NCI-H510A treated with DMSO at 0.1 percent for 48 hours (cell line): Measurements from ENCODE around the gene KCNK15.

Experiments used
- DNase-seq: peaks from one replicate; lab custom pipeline; 2025; lab: John Stamatoyannopoulos, UW

Gene KCNK15

DNA sequence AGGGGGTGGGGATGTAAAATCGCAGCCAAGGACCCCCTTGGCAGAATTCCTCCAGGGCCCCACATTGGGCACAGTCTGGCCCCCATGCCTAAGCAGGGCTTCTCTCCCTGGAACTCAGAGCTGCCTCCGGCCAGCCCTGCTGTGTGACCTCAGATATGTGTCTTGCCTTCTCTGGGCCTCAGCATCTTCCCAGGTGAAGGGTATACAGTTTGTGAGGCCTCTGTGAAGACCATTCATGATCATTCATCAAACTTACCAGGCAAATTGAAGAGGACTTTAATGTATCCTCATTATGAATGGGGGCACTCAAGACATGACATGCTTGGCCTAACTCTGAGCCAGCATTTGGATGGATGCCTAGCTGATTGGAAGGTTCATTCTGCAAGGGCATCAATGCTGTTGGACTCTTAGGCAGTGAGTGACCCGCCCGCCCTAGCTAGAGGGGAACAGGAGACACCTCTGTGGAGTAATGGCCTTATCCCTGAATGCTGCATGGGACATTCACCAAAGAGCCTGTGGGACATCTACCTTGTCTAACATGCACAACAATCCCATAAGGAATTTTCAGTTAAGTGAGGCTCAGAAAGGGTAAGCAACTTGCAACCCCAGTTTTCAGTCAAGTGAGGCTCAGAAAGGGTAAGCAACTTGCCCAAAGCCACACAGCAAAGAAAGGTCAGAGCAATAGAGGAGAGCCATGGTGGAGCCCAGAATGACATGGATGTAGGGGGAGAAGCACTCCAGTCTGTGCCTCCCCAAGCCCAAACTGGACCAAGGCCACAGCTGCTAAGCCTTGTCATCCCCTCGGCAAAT lies 30.0 kb upstream of the KCNK15 start:
- no peak for DNase-seq

GRCh38 chr20:44716309-44717106 lies 29.2 kb upstream of the KCNK15 start:
- DNase-seq: no peak

GRCh38 chr20:44717986-44718385 lies 27.7 kb upstream of the KCNK15 start:
- DNase-seq: no peak

- no peak for DNase-seq
These were observed 25.8 kb upstream of the KCNK15 start for GRCh38 chr20:44719841-44720240.

GRCh38 chr20:44720621-44720996 lies 25.1 kb upstream of the KCNK15 start:
- no peak for DNase-seq

DNA sequence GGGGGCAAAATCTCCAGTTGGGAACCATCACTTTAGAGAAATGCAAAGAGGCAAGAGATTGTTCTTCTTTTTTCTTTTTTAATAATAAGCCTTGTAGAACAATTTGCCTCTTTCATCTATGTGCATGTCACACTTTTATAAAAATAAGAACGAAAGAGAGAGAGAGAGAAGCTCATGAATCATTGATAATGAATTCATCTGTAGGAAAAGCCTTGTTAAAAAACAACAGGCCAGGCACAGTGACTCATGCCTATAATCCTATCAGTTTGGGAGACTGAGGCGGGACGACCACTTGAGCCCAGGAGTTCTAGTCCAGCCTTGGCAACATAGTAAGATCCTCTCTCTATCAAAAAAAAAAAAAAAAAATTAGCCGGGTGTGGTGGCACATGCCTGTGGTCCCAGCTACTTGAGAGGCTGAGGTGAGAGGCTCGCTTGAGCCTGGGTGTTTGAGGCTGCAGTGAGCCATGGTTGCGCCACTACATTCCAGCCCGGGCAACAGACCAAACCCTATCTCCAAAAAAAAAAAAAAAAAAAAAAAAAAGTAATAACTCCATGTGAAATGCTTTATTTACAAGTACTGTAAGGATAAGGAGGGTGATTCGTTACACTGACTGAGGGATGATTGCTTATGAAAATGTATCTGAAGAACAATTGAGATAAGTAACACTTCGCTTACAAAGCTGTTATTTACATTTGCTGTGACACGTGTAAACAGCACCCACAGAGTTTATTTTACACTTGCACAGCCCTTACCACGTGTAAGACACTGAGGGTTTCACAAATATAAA lies 24.5 kb upstream of the KCNK15 start:
- DNase-seq: no peak

GRCh38 chr20:44721785-44722054 lies 23.9 kb upstream of the KCNK15 start:
- no peak for DNase-seq

DNA sequence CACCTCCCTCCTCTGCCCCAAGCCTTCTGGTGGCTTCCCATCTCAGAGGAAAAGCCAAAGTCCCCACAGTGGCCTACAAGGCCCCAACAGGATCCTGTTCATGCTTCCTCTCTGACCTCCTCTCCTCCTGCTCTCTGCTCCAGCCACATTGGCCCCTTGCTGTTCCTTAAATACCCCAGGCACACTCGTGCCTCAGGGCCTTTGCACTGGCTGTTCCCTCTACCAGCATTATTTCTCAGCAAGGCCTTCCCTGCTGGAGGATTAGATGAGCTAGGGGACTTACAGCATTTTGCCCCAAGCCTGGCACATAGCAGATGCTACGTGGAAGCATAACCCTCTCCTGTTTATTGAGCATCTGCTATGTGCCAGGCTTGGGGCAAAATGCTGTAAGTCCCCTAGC lies 22.7 kb upstream of the KCNK15 start:
- DNase-seq: no peak

DNA sequence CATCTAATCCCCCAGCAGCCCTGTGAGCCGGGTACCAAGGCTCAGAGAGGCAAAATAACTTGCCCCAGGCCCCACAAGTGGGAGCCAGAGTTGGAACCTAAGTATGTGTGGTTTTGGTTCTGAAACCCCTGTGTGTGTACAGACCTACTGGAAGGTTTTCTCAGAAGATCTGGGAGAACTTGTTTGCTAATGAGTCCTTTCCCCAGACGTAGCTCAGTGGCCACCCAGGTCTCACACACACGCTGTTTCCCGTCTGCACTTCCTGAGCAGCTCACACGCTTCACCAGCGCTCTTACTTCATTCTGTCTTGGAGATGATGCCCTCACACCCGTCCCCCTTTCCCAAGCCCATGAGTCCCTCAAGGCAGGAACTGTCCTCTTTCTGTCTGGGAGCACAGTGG lies 22.3 kb upstream of the KCNK15 start:
- no peak for DNase-seq

DNA sequence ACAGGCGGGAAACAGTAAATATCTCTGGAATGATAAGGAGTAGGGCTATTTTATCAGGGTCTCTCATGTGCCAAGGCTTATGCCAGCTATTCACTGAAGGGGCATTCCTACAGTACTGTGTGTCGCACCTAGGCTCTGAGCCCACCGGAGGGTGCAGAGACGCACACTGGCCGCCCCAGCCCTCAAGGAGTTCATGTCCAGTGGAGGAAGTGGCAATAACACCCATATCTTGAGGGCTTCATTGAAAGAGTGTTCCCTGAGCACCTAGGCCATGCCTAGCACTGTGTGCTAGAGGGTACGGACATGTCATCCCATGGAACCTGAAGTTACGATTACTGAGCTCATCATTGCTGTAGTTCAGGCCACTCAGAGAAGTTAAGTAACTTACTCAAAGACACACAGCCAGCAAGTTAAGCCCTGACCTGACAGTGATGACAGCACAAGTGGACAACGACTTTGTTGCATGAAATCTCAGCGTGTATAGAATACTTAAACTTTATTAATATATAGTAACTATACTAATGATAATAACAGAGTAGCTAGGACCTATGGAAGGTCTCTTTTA lies 21.8 kb upstream of the KCNK15 start:
- no peak for DNase-seq

DNA sequence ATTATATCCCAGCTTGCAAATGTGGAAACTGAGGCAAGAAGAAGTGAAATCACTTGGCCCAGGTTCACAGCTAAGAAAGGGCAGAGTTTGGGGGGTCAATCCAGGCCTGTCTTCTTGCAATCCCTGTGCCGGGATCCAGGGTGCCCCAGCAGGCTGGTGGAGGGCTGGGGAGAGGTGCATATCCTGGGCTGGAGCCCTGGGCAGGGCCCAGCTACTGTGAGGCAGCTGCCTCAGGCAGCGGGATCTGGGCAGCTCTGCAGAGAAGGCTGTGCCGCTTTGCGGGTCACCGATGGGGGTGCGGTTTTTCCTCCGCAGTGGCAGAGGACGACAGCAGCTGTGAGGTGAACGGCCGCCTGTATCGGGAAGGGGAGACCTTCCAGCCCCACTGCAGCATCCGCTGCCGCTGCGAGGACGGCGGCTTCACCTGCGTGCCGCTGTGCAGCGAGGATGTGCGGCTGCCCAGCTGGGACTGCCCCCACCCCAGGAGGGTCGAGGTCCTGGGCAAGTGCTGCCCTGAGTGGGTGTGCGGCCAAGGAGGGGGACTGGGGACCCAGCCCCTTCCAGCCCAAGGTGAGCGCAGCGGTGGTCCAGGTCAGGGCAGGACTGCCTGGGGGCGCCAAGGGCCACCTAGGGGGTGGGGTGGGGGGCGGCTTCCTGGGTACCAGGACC lies 21.1 kb upstream of the KCNK15 start:
- no peak for DNase-seq

- no peak for DNase-seq
These were observed 19.8 kb upstream of the KCNK15 start for GRCh38 chr20:44725837-44726236.

- no peak for DNase-seq
These were observed 18.6 kb upstream of the KCNK15 start for GRCh38 chr20:44727039-44727438.

DNA sequence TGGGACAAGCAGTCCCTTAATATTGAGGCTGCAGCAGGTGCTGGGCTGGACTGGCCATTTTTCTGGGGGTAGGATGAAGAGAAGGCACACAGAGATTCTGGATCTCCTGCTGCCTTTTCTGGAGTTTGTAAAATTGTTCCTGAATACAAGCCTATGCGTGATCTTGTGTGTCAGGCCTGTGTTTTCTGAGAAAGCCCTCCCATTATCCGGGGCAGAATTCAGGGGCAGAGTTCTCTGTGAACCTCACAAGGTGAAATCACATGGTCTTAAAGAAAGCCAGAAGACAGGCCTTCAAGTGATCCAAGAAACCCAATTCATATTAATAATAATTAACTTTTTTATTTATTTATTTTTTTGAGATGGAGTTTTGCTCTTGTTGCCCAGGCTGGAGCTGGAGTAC lies 18.0 kb upstream of the KCNK15 start:
- DNase-seq: no peak

GRCh38 chr20:44728801-44729443 lies 16.7 kb upstream of the KCNK15 start:
- peak; percentile 73 for DNase-seq

DNA sequence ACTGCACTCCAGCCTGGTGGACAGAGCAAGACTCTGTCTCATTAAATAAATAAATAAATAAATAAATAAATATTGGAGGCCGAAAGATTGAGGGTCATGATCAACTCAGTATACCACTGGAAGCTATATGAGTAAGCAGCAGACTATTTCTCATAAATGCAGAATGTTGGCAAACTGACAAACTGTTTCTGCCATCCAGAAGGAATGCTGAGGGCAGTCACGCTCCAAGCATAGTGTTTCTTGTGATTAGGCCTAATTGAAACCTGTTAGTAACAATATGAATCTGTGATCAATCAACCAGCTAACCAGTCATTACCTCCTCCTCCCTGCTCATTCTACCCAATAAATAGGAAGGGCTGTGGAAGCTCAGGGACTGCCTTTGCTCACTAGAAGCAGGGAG lies 15.2 kb upstream of the KCNK15 start:
- DNase-seq: no peak

DNA sequence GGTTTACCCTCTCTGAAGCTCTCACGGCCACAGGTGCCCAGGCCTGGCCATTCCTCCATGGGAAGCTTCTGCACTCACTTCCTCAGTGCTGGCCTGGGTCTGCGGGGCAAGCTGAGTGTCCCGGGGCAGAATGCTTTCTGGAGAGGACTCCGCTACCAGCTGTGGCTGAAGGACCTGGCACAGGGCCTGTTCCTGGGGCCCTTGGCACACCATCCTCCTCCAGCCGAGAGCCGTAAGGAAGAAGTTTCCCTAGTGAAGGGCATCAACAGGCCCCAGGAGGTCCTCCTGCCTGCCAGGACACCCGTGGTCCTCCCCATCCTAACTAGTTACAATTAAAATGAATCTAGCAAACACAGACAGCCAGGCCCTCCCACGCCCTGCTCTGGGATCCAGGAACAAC lies 14.0 kb upstream of the KCNK15 start:
- no peak for DNase-seq

- DNase-seq: no peak
These were observed 13.3 kb upstream of the KCNK15 start for GRCh38 chr20:44732327-44732726.

DNA sequence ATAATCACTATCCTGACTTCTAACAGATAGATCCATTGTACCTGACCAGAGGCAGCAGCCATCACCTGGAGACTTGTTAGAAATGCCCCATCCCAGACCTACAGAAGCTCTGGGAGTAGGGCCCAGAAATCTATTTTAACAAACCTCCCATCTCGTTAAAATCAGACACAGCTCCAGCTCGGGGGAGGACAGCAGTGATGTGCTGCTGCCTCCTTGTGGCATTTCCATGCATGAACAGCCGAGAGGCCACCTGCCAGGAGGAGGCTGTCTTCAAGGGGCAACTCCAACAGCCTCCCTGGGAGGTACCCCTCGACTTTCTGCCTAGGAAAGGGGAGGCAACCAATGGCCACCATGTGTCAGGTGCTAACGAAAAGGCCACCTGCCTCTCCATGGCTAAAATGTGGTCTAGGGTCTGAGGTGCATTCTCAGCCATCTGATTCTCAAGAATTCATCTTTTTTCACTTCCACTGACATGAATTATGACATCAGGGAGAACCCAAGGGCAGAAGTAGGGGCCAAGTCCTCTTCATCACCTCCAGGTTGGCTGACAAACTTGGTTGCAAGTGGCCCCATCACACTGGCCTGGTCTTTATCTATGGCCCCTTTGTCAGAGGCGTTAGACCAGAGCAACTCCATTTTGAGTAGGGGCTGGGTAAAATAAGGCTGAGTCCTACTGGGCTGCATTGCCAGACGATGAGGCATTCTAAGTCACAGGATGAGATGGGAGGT lies 12.2 kb upstream of the KCNK15 start:
- DNase-seq: peak; percentile 41

DNA sequence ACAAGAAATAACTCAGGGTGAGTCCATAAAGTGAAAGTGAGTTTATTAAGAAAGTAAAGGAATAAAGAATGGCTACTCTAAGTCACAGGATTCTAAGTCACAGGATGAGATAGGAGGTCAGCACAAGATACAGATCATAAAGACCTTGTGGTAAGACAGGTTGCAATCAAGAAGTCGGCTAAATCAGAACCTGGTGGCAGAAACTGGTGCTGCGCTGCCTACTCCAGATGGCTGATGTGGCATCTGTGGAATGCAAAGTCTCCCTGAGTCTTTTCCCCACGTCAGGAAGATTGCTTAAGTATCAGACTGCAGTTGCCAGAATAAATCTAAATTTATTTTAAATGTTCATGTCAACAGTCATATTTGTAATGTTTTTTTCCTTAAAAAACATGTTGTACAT lies 10.7 kb upstream of the KCNK15 start:
- DNase-seq: no peak

DNA sequence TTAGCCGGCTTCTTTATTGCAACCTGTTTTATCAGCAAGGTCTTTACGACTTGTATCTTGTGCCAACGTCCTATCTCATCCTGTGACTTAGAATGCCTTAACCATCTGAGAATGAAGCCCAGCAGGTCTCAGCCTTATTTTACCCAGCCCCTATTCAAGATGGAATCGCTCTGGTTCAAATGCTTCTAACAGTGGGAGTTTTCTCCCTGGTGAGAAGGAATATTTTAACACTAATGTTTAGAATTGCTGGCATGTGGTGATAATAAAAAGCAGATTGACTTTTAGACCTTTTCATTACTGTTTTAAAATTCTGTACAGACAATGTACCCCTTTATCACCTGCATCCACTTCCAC lies 9.9 kb upstream of the KCNK15 start:
- DNase-seq: no peak
